Measurements from ENCODE around the gene NDN.
"Not testable (repeated sequence)": the region's sequence is repeated elsewhere in the genome, so short reads cannot be mapped to it uniquely, and the experiment has no call there.

The NDN gene

DNA sequence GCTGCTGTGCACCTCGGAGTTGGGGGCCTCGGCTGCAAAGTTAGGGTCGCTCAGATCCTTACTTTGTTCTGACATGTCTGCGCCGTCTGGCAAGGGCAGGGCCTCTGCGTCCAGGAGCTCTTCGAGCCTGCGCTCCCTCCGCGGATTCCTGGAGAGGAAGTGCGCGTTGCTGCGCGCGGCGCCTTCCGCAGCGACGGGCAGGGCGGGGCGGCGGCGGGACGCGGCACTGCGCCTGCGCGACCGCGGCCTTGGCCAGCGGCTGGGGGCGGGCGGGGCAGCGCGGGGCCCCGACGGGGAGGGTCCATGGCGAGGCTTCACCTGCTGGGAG, at the start of gene NDN:
Gene NDN, minus strand, starts transcription at position 163 of the 328 bp plus-strand sequence. Its CDS starts 88 bp downstream, at position 75.
- peak; percentile 31 for DNase-seq

DNA sequence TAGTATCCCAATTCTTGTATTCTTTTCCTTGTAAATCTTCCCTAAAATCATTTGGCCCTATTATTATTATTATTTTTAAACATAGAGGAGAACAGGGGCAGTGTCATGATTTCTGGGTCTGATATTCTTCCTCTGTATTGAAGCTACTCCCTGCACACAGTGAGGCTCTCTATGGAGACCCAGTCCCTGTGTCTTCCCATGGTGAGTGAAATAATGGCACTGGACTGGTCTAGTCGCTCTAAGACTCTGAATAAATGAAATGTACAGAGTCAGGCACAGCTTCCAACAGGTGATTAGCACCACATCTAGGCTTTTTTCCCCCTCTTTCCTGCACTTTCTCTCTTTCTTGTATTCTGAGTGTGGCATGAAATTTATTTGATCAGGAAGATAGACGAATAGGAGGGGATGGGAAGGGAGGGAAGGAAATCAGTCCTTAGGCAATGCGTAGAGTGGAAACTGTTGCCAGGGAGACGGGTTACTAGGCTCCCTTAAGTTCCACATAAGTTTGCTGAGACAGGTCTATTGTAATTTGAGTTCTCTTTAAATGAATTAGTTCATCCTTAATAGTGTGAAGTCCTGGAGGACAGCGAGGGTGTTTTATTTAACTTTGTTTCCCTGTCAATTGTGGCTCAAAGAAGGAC, 49.0 kb upstream of the NDN start:
- DNase-seq, result no peak

DNA sequence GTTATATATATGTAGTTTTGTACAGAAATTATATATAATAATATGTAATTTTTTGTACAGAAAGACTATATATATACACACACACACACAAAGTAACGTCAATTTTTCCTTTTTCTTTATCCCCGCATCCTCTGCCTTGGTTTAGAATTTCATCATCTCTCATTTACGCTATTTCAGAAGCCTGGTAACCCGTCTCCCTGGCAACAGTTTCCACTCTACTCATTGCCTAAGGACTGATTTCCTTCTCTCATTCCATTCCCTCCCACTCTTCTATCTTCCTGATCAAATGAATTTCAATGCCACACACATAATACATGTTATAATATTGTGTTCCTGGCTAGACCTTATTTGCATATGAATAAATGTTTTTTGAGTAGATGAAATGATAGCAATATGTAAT, 47.8 kb upstream of the NDN start:
- DNase-seq, result no peak

DNA sequence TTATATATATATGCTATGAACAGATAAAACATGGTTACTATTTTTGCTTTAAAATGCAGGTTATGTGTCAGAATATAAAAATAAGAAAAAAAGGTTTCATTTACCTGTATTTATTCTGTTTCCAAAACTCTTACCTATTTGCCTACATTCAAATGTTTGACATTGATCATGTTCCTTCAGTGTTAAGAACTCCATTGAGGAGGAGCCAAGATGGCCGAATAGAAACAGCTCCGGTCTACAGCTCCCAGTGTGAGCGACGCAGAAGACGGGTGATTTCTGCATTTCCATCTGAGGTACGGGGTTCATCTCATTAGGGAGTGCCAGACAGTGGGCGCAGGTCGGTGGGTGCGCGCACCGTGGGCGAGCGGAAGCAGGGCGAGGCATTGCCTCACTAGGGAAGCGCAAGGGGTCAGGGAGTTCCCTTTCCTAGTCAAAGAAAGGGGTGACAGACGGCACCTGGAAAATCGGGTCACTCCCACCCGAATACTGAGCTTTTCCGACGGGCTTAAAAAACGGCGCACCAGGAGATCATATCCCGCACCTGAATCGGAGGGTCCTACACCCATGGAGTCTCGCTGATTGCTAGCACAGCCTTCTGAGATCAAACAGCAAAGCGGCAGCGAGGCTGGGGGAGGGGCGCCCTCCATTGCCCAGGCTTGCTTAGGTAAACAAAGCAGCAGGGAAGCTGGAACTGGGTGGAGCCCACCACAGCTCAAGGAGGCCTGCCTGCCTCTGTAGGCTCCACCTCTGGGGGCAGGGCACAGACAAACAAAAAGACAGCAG, 27.0 kb upstream of the NDN start:
- not testable (repeated sequence) for DNase-seq

DNA sequence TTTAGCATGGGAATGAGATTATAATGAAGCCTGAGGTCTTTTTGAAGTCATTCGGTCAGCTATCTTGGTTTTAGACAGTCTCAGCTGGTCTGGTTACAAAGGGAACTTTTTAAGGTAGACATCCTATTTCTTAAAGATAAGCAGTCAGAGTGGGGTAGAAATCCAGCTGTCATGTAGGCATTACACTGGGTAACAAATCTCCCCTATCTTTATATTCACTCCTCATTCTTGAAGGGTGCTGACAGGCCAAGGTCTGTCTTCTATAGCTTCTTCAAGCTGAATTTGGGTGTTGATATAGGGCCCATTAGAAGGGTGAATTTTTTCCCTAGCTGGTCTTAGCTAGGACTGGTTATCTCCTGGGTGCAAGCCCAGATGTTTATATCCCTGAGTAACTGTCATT, 21.2 kb upstream of the NDN start:
- DNase-seq, result no peak

- no peak for DNase-seq
Observed at GRCh38 chr15:23695282-23695681, 8.2 kb upstream of the NDN start.

- DNase-seq, result no peak
Observed at GRCh38 chr15:23694592-23694991, 7.5 kb upstream of the NDN start.

- no peak for DNase-seq
Observed at GRCh38 chr15:23690450-23690852, 3.3 kb upstream of the NDN start.

DNA sequence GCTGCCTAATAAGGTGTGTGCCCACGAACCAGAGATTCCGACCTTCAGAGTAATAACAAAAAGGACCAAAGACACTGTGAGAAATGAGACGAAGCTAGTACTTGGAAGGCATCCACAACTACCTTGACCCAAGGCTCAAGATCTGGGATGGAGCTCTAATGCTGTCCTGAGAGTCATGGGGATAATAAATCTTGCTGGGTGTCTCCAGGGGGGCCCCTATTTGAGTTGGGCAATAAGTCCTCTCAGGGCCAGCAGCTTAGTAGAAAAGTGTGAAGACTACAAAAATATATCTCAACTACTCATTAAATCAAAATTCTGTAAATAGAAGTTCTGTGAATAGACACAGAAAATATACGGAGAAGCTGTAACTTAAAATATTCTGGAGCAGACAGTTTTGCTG, 2.9 kb upstream of the NDN start:
- DNase-seq, result no peak

- no peak for DNase-seq
Observed at GRCh38 chr15:23686466-23687142, 501 bp downstream of the NDN start.

- no peak for DNase-seq
Observed at GRCh38 chr15:23671481-23671880, 15.6 kb downstream of the NDN start.

- no peak for DNase-seq
Observed at GRCh38 chr15:23670970-23671369, 16.1 kb downstream of the NDN start.

DNA sequence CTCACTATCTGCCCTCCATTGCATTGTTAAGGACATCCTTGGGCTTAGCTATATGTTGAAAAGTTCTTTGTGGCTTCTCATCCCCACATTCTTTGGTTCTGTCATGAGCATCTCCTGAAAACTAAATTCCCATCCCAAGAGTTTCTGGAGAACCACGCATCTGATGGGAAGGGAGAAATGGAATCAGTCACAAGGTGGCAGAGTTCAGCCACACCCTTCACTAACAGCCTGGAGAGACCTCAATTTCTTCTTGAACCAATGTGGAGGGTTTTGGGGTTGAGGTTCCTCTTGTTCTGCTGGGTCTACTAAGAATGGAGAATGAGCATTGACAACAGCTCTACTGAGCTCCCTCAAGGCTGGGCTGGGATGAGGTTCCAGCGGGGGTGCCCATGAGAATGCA, 23.9 kb downstream of the NDN start:
- no peak for DNase-seq

DNA sequence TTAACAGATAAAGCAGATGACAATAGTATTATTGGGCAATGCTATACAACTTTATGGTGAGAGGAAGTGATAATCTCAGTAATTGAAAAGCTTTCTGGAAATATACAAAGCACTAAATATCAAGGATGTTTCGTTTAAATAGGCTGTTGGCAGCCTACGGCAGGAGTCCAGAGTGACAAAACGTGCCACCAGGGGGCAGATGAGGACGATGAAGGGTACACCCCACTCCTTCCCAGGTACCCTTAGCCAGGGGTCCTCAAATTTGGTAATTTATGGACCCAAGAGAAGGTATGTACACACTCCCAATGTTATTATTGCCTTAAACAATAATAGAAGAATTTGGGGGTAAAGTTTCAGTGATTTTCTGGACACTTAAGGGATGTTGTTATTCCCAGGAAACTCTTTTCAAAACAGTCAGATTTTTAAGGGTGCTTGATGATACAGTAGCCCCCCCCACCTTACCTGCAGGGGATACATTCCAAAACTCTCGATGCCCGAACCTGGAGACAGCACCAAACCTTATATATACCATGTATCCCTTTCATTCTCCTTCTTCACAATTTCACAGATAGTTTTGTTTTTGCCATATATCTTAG, 38.1 kb downstream of the NDN start:
- peak; percentile 67 for DNase-seq

DNA sequence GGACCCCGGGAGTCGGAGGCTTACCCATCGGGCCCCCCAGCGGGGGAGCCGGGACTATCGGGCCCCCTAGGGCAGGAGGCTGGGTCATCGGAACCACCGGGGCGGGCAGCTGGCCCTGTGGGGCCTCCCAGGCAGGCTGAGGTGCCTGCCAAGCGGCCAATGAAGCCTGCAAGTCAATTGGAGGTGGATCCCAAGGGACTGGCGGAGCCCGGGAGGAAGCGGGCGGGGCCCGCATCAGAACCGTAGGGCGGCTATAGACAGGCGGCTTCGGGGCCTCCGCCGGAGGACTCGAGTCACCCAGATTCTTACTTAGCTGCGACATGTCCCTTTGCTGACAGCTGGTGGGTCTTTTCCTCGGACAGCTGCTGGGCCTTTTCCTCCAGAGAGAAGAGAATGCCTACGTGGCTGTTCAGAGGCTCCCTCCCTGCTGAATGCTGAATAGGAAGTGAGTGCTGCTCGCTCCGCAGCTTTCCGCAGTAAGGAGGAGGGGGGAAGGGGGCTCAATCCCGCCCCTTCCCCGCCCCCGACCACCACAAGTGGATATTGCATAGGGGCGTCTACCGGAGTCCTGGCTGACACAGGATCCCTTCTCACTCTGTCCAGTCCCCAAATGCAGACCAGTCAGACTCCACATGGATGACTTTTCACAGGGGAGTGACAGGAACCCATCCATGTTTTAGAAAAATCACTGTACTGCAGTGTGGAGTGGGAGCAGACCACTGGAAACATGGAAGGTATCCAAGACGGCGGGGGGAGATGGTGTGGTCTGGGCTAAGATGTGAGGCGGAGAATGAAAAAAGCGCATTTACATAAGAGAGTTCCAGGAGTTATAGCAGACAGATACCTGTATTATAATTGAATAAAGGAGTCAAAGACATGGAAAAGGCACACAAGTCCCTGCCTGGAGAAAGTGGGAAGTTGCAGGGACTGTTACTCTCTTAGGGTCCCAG, 39.4 kb downstream of the NDN start, which contains the start of gene MAGEL2:
Gene MAGEL2, minus strand, starts transcription at position 447 of the 950 bp plus-strand sequence. Its CDS starts 125 bp downstream, at position 322.
- DNase-seq, result no peak

GRCh38 chr15:23647001-23647295, 40.2 kb downstream of the NDN start:
- no peak for DNase-seq

DNA sequence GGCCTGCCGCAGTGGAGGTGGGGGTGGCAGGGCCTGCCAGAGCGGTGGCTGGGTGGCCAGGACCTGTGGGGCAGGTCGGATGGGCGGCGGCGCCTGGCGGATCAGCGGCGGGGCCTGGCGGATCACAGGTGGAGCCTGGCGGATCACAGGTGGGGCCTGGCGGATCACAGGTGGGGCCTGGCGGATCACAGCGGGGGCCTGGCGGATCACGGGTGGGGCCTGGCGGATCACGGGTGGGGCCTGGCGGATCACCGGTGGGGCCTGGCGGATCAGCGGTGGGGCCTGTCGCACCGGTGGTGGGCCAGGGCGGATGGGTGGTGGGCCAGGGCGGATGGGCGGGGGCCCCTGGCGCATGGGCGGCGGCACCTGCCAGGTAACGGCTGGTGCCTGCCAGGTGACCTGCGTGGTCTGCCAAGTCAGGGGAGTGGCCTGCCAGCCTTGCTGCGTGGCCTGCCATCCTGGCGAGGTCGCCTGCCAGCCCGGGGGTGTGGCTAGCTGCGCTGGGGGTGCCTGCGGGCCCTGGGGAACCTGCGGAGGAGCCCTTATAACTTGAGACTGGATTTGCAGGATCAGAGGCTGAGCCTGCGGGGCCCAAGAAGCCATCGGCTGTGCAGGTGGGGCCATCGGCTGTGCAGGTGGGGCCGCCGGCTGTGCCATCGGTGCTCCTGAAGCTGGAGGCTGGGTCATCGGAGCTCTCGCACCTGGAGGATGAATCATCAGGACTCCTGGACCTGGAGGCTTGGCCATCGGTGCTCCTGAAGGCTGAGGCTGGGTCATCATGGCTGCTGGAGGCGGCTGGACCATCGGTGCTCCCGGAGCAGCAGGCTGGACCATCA, 40.7 kb downstream of the NDN start:
- no peak for DNase-seq

- no peak for DNase-seq
Observed at GRCh38 chr15:23645371-23646164, 41.5 kb downstream of the NDN start.

DNA sequence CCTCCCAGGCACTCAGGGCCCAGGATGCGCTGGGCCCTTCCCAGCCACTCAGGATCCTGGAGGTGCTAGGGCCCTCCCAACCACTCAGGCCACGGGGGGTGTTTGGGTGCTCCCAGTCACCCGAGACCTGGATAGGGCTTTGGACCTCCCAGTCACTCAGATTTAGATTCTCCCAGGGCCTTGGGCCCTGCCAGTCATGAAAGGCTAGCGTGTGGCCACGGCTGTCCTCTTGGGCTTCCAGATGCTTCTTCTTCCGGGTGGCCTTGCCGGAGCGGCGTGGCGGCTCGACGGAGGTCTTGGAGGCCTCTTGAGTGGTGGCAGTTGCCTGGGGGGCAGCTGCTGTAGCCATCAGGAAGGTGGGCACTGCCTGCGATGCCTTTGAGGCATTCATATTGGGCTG, 42.3 kb downstream of the NDN start:
- no peak for DNase-seq

GRCh38 chr15:23642413-23643044, 44.6 kb downstream of the NDN start:
- DNase-seq, result peak; percentile 64

Data from stimulated activated CD8-positive, alpha-beta memory T cell treated with anti-CD3 and anti-CD28 coated beads, Interleukin-4, amount 100 ng/mL, for 48 hours (primary cell).